HG02571 (cell line): ENCODE data around the gene CLASP2.

Experiments used
- ATAC-seq: cut with Tn5 transposase; IDR thresholded peaks from one replicate; pipeline ENCODE4 v1.9.1; 2021; ENCODE audit warnings: mild to moderate bottlenecking, moderate library complexity; ENCODE audit not compliant: unreplicated experiment

Gene CLASP2

DNA sequence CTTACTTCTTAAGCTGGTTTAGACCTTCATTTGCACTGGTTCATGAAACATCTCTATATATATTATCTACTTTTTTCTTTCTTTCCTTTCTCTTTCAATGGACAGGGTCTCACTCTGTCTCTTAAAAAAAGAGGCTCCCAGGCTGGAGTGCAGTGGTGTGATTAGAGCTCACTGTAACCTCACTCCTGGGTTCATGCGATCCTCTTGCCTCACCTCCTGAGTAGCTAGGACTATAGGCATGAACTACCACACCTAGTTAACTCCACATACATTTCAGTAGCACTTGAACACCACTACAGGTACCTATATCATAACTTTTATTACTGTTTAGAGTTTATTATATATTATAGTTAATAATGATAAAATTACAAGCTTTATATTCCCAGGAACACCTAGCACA, 160.8 kb downstream of the CLASP2 start:
- ATAC-seq = no peak

DNA sequence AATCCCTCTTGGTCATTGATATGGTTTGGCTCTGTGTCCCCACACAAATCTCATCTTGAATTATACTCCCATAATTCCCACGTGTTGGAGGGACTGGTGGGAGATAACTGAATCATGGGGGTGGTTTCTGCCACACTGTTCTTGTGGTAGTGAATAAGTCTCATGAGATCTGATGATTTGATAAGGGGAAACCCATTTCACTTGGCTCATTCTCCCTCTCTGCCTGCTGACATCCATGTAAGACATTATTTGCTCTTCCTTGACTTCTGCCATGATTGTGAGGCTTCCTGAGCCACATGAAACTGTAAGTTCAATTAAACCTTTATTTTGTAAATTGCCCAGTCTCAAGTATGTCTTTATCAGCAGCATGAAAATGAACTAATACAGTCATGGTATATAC, 171.0 kb downstream of the CLASP2 start:
- no peak for ATAC-seq

DNA sequence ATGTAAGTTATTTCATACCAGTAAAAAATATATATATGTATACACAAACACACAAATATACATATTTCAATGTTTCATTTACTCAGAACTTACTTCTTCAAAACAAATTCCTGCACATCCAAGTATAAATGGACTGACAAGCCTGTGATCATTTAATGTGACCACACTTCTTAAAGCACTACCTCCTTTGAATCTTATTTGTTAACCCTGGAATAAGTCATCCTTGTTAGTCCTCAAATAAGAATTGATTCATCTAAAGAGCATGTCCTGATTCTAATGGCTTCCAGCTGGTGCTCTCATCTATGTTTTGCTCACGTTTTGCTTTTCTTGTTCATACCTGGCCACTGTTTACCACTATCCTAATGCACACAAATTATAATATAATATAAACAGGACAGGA, 173.9 kb downstream of the CLASP2 start:
- ATAC-seq = no peak

DNA sequence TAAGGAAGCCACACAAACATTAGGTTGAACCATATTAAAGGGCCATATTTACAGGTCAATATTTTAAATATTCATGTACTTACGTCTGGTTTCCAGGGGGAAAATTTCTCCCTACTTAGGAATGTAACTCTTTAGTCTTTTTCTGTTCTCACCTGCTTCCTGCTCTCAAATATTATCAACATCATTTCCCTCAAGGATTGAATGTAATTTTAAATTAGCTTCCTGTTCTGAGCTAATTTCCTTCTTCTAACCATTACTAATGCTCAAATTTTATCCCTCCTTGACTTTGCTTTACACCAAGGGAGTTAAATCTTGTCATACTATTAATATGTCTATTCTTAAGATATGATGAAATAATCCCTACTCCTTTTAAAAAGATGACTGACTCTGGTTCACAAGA, 174.5 kb downstream of the CLASP2 start:
- no peak for ATAC-seq

DNA sequence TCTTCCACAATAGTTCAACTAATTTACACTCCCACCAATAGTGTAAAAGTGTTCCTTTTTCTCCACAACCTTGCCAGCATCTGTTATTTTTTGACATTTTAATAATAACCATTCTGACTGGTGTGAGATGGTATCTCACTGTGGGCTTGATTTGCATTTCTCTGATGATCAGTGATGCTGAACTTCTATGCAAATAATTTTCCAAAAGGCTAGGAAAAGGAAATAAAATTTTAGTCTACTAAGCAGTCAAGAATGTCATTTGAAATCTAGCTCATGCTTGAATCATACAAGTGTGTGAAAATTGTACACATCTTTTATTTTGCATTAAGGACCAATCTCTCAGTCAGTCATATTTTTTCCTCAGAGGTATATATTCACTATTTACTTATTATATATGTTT, 176.1 kb downstream of the CLASP2 start:
- ATAC-seq = no peak

DNA sequence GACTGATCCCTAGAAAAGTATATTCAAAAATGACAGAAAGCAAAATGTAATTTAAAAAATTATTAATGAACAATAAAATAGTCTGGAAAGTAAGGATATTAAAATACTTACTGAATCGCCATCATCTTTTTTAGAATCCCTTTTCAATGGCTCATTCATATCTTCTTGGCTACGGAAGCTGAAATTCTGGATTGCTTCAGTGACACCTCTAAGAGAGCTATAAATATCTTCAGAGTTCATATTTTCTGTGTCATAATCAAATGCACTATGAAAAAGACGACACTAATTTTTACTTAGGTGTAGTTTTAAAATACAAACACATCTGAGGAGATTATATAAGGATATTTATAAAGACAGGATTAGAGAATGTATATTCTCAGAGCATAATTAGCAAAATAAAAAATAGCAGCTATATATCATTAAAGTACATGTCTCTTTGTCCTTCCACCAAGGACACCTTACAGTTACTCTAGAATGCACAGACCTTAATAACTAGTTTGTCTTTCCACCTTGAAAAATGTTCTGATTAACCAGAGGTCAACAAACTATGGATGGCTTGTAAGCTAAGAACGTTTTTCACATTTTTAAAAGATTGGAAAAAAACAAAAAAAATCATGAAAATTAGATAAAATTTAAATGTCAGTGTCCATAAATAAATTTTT, 179.2 kb downstream of the CLASP2 start:
- ATAC-seq = no peak

DNA sequence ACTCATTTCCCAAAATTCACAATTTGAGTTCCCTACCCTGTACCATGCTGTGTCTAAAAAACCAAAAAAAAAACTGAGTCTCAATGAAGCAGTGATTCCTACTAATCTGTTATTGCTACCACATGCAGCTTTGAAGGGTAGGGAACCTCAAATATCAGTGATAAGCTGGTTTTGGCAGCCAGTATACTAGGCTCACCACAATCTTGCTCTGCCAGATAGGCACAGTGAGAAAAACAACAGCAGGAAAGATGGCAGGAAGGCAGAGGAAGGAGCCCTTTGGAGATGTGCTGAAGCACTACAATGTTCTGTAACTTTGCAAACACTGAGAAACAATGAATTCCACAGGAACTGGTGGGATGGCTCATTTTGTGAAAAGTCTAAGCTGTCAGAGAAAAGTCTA, 180.9 kb downstream of the CLASP2 start:
- no peak for ATAC-seq

DNA sequence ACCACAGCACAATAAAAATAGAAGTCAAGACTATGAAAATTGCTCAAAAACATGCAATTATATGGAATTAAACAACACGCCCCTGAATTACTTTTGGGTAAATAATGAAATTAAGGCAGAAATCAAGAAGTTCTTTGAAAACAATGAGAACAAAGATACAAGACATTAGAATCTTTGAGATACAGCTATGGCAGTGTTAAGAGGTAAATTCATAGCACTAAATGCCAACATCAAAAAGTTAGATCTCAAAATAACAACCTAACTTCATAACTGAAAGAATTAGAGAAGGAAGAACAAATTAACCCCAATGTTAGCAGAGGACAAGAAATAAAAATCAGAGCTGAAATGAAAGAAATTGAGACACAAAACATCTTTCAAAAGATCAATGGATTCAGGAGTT, 191.3 kb downstream of the CLASP2 start:
- no peak for ATAC-seq

DNA sequence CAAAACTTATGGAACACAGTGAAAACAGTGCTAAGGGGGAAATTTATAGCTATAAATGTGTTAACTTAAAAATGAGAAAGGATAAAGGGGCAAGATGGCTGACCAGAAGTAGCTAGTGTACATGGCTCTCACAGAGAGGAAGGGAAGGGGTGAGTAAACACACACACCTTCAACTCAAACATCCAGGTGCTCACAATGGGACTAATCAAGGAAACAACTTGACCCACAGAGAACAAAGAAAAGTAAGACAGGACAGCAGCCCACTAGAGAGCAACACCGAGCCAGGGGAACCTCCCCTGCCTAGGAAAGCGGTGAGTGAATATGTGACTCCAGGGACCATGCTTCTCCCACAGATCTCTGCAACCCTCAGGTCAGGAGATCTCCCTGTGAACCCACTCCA, 192.8 kb downstream of the CLASP2 start:
- ATAC-seq = no peak

DNA sequence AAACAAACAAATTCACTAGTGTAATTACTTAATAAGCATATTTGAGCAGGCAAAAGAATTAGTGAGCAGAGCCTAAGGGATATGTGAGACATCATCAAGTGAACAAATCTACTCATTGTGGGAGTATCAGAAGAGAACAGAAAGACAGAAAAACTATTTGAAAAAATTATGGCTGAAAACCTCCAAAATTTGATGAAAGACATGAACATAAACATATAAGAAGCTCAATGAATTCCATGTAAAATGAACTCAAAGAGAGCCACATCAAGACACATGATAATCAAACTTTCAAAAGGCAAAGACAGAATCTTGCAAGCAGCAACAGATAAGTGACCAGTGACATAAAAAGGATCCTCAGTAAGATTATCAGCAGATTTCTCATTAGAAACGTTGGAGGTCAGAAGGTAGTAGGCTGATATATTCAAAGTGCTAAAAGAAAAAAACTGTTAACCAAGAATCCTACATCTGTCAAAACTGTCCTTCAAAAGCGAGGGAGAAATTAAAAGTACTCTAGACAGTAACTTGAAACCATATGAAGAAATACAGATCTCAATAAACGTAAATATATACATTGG, 194.9 kb downstream of the CLASP2 start:
- ATAC-seq = no peak

DNA sequence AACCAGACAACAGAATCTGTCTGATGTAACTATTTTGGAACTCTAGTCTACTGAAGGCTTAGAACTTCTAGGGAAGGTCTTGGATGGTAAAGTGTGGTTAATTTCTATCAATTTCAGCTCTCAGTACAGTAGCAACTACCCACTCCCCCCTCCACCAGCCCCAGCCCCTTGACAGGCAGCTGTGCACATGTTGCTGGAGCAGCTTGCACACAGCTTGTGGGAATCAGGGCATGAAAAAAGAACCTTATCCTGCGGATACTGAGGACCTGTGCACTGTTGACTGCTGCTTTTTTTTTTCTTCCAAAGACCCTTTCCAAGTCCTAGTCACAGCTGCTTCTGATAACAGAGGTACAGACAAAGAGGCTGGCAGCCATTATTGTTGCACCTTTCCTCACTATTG, 196.3 kb downstream of the CLASP2 start:
- no peak for ATAC-seq

DNA sequence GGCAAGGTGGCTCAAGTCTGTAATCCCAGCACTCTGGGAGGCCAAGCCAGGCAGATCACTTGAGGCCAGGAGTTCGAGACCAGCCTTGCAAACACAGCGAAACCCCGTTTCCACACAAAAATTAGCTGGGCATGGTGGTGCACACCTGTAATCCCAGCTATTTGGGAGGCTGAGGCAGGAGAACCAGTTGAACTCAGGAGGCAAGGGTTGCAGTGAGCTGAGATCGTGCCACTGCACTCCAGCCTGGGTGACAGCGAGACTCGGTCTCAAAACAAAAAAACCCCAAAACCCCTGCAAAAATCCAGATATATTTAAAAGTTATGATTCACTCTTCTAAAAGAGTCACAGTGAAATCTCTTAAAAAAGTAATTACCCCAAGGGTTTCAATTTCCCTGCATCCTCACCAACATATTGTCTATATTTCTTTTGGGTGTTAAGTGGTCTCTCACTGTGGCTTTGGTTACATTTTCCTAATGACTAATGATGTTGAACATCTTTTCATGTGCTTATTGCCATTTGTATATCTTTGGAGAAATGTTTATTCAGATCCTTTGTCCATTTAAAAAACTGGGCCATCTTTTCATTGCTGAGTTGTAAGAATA, 204.7 kb downstream of the CLASP2 start:
- no peak for ATAC-seq

DNA sequence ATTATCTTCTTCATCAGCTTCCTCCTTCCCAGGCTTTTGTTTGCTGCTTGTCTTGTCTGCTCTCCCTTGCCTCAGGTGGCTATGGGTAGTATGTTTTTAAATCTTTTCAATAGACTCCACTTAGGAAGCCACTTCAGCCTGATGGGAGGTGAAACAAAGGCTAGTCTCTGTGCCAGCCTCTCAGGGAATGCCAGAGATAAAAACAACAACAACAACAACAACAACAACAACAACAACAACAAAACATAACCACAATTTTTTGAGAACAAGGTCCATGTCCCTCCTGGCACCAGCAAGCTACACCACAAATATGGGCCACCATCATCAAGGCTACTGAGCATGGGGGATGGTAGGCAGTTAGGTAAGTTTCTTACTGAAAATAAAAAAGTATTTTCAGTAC, 213.0 kb downstream of the CLASP2 start:
- ATAC-seq = no peak

DNA sequence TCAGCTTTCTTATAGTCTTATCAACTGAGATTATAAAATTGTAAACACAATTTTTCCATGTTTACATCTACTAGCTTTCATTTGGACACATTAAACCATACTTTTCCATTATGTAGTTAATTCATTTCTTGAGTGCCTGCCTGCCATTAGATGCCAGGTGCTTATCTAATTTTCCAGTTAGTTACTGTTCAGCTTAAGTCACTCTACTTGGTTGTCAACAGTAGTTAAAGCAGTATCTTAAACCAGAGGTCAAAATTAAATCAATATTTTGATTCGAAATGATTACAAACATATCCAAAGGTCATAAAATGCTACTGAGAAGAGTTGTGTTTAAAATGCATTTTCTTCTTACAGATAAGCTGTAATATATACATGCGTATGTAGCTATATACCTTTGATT, 221.6 kb downstream of the CLASP2 start:
- no peak for ATAC-seq

DNA sequence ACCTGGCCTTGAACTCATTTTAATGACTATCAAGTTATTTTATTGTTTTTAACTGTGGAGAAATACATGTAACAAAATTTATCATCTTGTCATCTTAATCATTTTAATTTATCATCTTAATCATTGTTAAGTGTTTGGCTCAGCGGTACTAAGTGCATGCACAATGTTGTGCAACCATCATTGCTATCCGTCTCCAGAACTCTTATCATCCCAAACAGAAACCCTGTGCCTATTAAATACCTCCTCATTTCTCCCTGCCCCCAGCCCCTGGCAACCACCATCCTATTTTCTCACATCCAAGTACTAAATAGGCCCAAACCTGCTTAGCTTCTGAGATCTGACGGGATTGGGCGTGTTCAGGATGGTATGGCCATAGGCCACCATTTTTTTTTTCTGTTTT, 226.3 kb downstream of the CLASP2 start:
- ATAC-seq = no peak

DNA sequence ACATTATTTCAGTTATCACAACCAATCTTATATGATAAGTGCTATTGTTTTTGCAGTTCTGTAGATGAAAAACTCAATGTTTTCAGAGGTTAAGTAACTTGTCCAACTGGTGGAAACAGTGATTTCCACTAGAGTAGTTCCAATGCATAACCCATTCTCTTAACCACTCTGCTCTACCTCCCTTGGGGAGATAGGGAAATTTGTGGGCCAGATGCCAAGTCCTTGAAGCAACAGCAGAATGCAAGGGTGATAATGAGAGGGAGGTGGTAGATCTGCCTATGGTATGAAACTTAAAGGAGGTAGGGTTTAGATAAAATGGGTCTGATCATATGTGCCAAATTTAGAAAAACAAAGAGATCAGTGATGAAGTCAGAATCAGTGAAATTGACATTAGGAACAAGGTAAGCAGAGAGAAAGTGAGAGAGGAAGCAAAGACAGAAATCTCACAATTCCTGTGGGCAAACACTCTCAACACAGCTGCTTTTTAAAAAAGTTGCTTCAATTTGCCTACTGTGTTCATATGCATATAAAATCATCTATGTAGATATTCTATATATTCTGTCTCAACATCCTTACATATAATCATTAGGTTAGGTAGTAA, 227.3 kb downstream of the CLASP2 start:
- ATAC-seq = no peak

DNA sequence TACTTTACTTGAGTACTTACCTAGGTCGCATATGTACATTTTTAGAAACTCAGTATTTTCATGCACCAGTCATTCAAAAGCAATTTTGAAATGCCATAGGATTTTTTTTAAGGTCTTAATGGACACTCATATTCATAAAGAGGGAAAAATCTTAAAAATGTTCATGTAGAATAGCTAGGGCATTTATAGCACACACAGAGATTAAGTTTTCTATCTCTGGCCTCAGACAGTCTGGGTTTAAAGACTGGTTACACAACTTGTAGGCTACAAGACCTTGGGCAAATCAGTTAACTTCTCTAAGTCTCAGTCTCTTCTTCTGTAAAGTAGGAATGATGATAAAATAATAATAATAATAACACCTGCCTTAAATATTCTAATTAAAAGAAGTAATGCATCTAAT, 229.4 kb downstream of the CLASP2 start:
- ATAC-seq = no peak

DNA sequence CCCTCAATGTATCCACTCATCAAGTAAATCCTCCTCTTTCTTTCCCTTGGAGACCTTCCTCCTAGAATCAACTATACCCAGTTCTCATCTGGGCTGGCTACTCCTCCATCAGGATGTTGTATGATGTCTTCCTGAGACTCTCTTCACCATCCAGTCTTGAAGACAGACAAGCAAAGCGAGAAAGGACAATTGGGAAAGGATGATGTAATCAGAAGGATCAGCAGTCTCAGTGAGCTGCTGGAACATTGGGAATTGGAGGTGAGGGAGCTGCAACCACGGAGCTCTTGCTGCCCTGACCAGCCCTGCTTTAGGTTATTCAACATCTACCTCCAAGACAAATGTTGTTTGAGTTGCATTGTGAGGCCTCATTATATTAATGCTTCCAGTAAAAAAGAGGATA, 229.8 kb downstream of the CLASP2 start:
- ATAC-seq = no peak

DNA sequence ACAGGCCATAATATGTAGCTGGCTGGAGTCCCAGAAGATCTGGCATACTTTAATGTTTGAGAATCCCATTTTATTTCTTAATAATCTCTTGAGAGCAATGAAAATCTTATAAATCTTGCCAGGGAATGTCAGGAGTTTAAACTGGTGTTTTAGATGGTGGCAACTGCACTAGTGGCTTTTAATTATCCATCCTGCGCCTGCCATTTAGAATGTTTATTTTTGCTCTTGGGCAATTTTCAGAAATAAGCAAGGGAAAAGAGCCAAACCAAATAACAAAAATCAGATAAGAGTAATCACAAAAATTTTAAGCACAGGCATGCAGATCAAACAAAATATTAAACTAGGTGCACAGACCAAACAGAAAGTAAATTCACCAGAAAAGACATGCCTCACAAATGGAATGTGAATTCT, 235.9 kb downstream of the CLASP2 start:
- ATAC-seq = no peak

DNA sequence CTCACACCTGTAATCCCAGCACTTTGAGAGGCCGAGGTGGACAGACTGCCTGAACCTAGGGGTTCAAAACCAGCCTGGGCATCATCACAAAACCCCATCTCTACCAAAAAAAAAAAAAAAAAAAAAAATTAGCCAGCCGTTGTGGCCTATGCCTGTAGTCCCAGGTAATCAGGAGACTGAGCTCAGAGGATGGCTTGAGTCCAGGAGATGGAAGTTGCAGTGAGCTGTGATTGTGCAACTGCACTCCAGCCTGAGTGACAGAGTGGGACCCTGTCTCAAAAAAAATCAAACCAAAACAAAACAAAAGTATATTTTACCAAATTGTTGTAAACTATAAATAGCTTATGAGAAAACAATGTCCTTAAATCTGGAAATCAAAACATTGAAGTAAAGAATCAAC, 243.2 kb downstream of the CLASP2 start:
- no peak for ATAC-seq

DNA sequence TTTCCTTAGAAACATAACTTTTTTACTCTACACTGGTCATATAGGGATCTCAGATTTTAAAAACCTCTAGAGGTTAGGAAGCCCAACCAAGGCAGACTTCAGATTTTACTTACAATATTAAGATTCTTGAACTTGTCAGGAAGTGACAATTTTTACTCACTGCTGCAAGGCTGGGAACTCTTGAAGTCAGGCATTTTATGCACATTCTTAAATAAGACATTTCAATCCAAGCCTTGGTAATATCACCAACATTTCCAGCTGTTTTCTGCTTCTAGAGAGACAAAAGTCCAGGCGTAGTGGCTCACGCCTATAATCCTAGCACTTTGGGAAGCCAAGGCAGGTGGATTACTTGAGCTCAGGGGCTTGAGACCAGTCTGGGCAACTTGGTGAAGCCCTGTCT, 244.2 kb downstream of the CLASP2 start:
- ATAC-seq = no peak

DNA sequence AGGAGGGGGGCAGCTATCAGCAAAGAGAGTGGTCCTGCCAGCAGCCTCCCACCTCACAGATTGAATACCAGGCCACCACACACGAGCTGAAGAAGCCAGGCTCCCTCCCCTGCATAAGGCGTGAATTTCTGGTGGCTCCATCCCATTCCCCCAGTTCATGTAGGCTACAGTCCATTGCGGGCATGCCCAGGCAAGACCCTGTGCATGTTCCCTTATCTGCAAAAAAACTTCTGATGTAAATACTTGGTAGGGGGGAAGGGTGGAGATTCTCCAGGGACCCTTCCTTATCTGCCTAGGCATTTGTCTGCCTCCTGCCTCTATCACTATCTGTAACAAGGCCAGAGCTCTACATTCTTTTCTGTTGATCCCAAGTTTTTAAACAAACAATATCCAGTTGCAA, 250.3 kb downstream of the CLASP2 start:
- no peak for ATAC-seq
